Prostate gland (tissue), 2 donors: Measurements from ENCODE around the gene GUCA2A.

Experiments
- POLR2A ChIP-seq: fragments of 450-650 bp; IDR thresholded peaks from one replicate; pipeline ENCODE4 v1.6.1; 2016; ENCODE audit warnings: antibody characterized with exemption, mild to moderate bottlenecking
- POLR2AphosphoS5 ChIP-seq: sonication (generic); formaldehyde crosslinking; IDR thresholded peaks from one replicate; pipeline ENCODE4 v1.6.1; 2017; ENCODE audit warnings: antibody characterized with exemption
- TF ChIP-seq, protein P1 (sequence below), 4 experiments: fragments of 200-600 bp in 2 of 4; fragments of 450-650 bp in 2 of 4; sonication (generic) in 2 of 4; IDR thresholded peaks; 1 replicate in 3 of 4; 2 replicates in 1 of 4; pipeline ENCODE4 v1.5.1; 2016 to 2019; ENCODE audit warnings: antibody characterized with exemption in 4 of 4, mild to moderate bottlenecking in 2 of 4, moderate library complexity in 2 of 4

DNA sequence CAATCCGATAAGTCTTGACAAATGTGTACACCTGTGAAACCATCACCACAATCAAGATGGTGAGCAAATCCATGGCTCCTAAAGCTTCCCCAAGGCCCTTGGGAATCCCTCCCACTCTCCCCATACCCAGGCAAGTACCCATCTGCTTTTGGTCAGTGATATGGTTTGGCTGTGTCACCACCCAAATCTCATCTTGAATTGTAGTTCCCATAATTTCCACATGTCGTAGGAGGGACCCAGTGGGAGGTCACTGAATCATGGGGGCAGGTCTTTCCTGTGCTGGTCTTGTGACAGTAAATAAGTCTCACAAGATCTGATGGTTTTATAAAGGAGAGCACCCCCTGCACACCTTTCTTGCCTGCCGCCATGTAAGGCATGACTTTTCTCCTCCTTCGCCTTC is 26.0 kb downstream of the GUCA2A start:
- TF ChIP-seq POLR2AphosphoS5 (no peak), POLR2A (no peak)
- TF ChIP-seq, protein P1, sequence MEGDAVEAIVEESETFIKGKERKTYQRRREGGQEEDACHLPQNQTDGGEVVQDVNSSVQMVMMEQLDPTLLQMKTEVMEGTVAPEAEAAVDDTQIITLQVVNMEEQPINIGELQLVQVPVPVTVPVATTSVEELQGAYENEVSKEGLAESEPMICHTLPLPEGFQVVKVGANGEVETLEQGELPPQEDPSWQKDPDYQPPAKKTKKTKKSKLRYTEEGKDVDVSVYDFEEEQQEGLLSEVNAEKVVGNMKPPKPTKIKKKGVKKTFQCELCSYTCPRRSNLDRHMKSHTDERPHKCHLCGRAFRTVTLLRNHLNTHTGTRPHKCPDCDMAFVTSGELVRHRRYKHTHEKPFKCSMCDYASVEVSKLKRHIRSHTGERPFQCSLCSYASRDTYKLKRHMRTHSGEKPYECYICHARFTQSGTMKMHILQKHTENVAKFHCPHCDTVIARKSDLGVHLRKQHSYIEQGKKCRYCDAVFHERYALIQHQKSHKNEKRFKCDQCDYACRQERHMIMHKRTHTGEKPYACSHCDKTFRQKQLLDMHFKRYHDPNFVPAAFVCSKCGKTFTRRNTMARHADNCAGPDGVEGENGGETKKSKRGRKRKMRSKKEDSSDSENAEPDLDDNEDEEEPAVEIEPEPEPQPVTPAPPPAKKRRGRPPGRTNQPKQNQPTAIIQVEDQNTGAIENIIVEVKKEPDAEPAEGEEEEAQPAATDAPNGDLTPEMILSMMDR (IDR thresholded peaks at IDR 0.05), result no peak
